ENCODE measurements around the gene KRT4. TPM values are rescaled to one million over a fixed set of nuclear protein-coding genes. Genes with fewer than 3 reads are reported as not detected.

KRT4 gene
- total RNA-seq, 2 experiments from 2014 or later: not detected

- CTCF ChIA-PET (ENCODE audit: unreplicated experiment): no interaction called here
- TF ChIP-seq EZH2phosphoT487 (IDR thresholded peaks at IDR 0.05; ENCODE audit: borderline replicate concordance, low read depth, low read length) (no peak), CTCF (conservative IDR thresholded peaks at IDR 0.05; ENCODE audit: low read length) (no peak)
- intact Hi-C loops (cut with micrococcal nuclease; ENCODE audit: unreplicated experiment): no loop called here
Measured at GRCh38 chr12:52812749-52813148, 1.2 kb downstream of the KRT4 start.

GRCh38 chr12:52812073-52812400 is 1.9 kb downstream of the KRT4 start:
- Histone ChIP-seq H4K20me1 (ENCODE audit: insufficient read depth, low read length) (no peaks in the 10 kb centered on the region), H3K4me2 (ENCODE audit: low read length) (no peak overlapping the region), H2AFZ (ENCODE audit: low read length) (no peak overlapping the region), H3K36me3 (ENCODE audit: insufficient read depth, low read length) (no peaks in the 10 kb centered on the region), H3K79me2 (ENCODE audit: insufficient read depth, low read depth, low read length) (no peaks in the 10 kb centered on the region), H3K4me3 (ENCODE audit: low read depth, low read length, poor library complexity, severe bottlenecking) (no peak overlapping the region), H3K9me3 (ENCODE audit: low read length) (no peaks in the 10 kb centered on the region), H3K9me2 (ENCODE audit: insufficient read depth, low read length) (no peaks in the 10 kb centered on the region), H3K4me1 (ENCODE audit: insufficient read depth, low read length, poor library complexity, severe bottlenecking) (no peaks in the 10 kb centered on the region), H3K27ac (ENCODE audit: low read depth, low read length, poor library complexity, severe bottlenecking) (no peak overlapping the region)
- intact Hi-C loops (cut with micrococcal nuclease; ENCODE audit: unreplicated experiment): no loop called here
- CTCF ChIA-PET (ENCODE audit: unreplicated experiment): no interaction called here
- TF ChIP-seq EZH2phosphoT487 (IDR thresholded peaks at IDR 0.05; ENCODE audit: borderline replicate concordance, low read depth, low read length) (no peak), CTCF (conservative IDR thresholded peaks at IDR 0.05; ENCODE audit: low read length) (no peak)
- DNase-seq (ENCODE audit: low spot score): no peak
- POLR2A ChIA-PET: no interaction called here
- no TSS peak for BruUV-seq (replicated peaks)

More at GRCh38 chr12:52812749-52813148, 1.2 kb downstream of the KRT4 start:
- Histone ChIP-seq H3K9me2 (ENCODE audit: insufficient read depth, low read length) (no peaks in the 10 kb centered on the region), H3K27ac (ENCODE audit: low read depth, low read length, poor library complexity, severe bottlenecking) (no peak overlapping the region), H3K4me2 (ENCODE audit: low read length) (no peak overlapping the region), H3K4me1 (ENCODE audit: insufficient read depth, low read length, poor library complexity, severe bottlenecking) (no peaks in the 10 kb centered on the region), H3K79me2 (ENCODE audit: insufficient read depth, low read depth, low read length) (no peaks in the 10 kb centered on the region), H3K9me3 (ENCODE audit: low read length) (no peaks in the 10 kb centered on the region), H3K4me3 (ENCODE audit: low read depth, low read length, poor library complexity, severe bottlenecking) (no peak overlapping the region), H3K36me3 (ENCODE audit: insufficient read depth, low read length) (no peaks in the 10 kb centered on the region), H2AFZ (ENCODE audit: low read length) (no peak overlapping the region), H4K20me1 (ENCODE audit: insufficient read depth, low read length) (no peaks in the 10 kb centered on the region)
- POLR2A ChIA-PET: no interaction called here
- no TSS peak for BruUV-seq (replicated peaks)
- no peak for DNase-seq (ENCODE audit: low spot score)

GRCh38 chr12:52811191-52812072 is 2.5 kb downstream of the KRT4 start:
- Histone ChIP-seq H3K4me1 (ENCODE audit: insufficient read depth, low read length, poor library complexity, severe bottlenecking) (no peaks in the 10 kb centered on the region), H3K27ac (ENCODE audit: low read depth, low read length, poor library complexity, severe bottlenecking) (no peak overlapping the region), H2AFZ (ENCODE audit: low read length) (no peak overlapping the region), H3K9me3 (ENCODE audit: low read length) (no peaks in the 10 kb centered on the region), H3K9me2 (ENCODE audit: insufficient read depth, low read length) (no peaks in the 10 kb centered on the region), H4K20me1 (ENCODE audit: insufficient read depth, low read length) (no peaks in the 10 kb centered on the region), H3K4me3 (ENCODE audit: low read depth, low read length, poor library complexity, severe bottlenecking) (no peak overlapping the region), H3K4me2 (ENCODE audit: low read length) (no peak overlapping the region), H3K79me2 (ENCODE audit: insufficient read depth, low read depth, low read length) (no peaks in the 10 kb centered on the region), H3K36me3 (ENCODE audit: insufficient read depth, low read length) (no peaks in the 10 kb centered on the region)
- BruUV-seq (replicated peaks): no TSS peak
- ChIA-PET POLR2A (interaction anchor here (0.6 kb wide), 1 partner anchor 14 kb away, joined by 3 read pairs; no protein-coding TSS in a partner anchor), CTCF (ENCODE audit: unreplicated experiment) (no interaction called here)
- DNase-seq (ENCODE audit: low spot score): no peak
- TF ChIP-seq EZH2phosphoT487 (IDR thresholded peaks at IDR 0.05; ENCODE audit: borderline replicate concordance, low read depth, low read length) (no peak), CTCF (conservative IDR thresholded peaks at IDR 0.05; ENCODE audit: low read length) (no peak)
- intact Hi-C loops (cut with micrococcal nuclease; ENCODE audit: unreplicated experiment): no loop called here
